Cerebellar nuclear complex (tissue), 1 donor: Measurements from ENCODE around the gene SCML1.
"Not testable (repeated sequence)": the region's sequence is repeated elsewhere in the genome, so short reads cannot be mapped to it uniquely, and the experiment has no call there.

Experiments used
- DNase-seq, 2 experiments: peaks; one replicate each; lab custom pipeline; 2025; lab: John Stamatoyannopoulos, UW

The SCML1 gene

GRCh38 chrX:17738737-17739535 is 1.6 kb downstream of the SCML1 start:
- no peak for DNase-seq

DNA sequence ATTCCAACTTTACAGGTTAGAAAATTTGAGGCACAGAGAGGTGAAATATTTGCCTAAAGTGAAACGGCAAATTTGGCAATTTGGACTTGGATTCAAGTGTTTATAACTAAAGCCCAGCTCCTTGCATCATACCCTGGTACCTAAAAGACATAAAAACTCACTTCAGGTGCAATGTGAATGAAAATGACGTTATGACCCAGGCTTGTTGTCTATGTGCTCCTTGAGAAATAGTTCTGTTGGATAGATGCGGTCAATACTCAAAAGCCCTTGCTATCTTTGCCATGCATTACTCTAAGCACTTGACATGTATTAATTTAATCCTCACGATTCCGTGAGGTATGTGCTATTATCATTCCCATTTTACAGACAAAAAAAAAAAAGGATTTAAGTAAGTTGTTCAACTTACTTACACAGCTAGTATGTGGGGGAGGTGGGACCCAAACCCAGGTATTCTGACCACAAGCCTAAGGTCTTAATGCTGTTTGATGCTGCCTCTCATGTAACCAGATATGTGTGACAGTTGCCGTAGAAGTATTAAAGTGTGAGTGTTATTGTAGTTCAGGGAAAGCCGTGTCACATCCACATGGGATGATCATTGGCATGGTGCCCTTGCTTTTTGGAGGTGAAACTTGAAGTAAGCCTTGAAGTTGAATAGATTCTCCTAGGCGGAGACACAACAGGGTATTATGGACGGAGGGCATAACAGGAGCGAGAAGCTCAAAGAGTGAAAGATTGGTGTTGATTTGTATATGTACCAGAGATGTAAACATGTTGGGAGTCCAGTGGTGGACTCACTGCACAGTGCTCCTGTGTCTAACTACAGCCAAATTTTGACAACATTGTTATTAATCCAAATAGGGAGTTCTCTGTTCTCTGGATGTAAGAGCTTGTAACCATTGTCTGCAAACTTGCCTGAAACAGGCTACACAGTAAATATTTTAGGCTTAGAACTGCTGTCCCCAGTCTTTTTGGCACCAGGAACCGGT is 3.1 kb downstream of the SCML1 start:
- DNase-seq, result no peak

DNA sequence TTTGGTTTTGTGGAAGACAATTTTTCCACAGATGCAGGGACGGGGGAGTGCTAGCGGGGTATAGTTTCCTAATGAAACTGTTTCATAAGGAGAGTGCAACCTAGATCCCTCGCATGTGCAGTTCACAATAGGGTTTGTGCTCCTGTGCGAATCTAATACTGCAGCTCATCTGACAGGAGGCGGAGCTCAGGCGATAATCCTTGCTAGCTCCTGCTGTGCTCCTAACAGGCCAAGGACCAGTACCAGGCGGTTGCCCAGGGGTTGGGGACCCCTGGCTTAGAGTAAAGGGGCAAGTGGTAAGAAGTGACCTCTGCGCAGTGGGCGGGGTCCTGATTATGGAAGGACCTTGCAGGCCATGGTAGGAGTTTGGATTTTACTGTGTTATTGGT is 3.8 kb downstream of the SCML1 start:
- DNase-seq, result no peak

GRCh38 chrX:17743913-17744312 is 6.6 kb downstream of the SCML1 start:
- no peak for DNase-seq

DNA sequence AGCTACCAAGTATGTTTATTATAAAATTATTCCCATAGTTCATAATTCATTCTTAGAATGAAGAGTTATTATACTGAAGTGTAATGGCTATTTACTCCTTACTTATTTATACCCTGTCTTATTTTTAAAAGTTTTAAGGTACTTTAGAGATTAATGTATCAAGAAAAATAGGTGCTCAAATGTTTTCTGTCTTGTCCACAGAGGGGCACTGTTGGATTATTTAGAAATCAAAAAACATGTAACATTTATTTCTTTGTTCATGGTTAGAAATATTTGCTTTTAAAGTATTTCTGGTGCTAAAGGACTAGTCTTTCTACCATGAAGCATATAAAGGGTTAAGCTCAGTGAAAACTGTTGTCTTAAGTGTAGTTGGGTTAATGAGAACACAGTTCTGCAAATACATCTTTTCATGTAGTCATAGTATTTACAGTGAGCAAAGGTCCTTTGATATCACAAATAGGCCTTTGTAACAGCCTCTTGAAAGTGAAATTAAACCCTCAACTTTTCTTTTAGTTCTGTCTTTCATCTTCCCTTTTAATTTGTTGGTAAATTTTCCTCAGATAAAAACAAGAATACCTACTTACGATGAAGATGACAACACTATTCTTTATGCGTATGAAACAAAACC is 7.7 kb downstream of the SCML1 start:
- no peak for DNase-seq

DNA sequence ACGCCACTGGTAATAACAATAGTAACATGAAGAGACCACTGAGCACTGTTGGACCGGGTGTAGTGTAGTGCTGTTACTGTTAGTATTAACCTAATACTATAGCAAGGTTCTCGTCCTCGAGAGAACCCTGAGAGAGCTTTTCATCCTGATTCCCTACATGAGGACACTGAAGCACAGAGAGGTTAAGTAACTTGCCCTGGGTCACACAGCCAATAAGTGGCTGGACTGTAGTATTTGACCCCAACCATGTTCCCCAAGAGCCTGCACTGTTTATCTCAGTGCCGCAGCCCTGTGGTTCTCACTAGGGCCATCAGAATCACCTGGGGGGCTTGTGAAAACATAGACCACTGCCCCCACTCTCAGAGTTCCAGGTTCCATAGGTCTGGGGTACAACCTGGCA is 10.4 kb downstream of the SCML1 start:
- no peak for DNase-seq

DNA sequence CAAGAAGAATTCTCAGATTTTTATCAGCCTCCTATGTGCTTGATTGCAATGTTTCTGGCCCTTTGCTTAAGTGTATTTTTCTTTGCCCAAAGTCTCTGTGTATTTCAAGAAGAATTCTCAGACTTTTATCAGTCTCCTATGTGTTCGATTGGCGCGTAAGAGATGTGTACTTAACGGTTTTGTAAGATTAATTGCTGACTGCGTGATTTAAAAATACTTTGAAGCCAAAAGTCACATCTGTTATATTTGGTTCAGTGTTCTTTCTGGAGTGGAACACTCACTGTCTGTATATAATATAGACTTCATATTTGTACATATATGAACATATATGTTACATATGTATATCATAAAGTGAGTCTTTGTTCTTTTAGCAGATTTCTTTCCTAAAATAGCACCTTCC is 11.4 kb downstream of the SCML1 start:
- no peak for DNase-seq

- DNase-seq, result no peak
Measured at GRCh38 chrX:17750436-17750835, 13.1 kb downstream of the SCML1 start.

- DNase-seq, result no peak
Measured at GRCh38 chrX:17758382-17758781, 21.1 kb downstream of the SCML1 start.

- DNase-seq, result no peak
Measured at GRCh38 chrX:17759990-17760389, 22.7 kb downstream of the SCML1 start.

DNA sequence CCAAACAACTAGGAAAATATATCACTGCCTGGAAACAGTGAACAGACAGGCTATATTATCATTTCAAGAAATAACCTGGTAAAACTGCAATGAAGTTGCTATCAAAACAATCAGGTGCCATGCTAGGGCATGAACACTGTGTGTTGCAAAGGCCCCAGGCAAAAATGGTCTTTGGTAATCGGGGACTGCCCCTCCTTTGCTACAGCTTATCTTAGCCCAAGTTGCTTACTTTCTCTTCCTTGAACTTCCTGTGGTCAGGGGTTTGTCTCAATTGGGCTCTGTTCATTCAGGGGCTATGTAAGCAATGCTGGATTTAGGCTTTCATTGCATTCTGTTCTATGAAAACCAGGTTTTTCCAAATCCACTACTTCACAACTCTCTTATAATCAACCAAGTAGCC is 30.4 kb downstream of the SCML1 start:
- no peak for DNase-seq

DNA sequence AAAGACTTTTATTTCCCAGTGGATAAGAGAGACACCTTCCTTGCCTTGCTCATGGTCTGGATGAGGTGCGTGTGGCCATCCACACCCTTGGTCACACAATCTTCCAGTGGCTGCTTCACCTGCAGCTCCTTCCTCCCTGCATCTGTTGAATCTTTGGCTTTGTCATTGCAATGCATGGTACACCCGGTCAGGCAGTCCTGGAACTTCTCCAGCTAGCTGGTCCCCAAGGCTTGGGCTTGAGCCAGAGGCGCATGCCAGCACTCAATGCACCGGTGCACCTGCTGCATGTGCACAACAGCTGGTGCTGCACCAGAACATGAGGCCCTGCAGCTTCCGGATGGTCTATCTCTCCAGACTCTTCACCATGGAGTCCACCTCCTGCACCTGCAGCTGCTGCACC is 31.7 kb downstream of the SCML1 start:
- no peak for DNase-seq

- DNase-seq, result no peak
Measured at GRCh38 chrX:17769701-17770269, 32.5 kb downstream of the SCML1 start.

DNA sequence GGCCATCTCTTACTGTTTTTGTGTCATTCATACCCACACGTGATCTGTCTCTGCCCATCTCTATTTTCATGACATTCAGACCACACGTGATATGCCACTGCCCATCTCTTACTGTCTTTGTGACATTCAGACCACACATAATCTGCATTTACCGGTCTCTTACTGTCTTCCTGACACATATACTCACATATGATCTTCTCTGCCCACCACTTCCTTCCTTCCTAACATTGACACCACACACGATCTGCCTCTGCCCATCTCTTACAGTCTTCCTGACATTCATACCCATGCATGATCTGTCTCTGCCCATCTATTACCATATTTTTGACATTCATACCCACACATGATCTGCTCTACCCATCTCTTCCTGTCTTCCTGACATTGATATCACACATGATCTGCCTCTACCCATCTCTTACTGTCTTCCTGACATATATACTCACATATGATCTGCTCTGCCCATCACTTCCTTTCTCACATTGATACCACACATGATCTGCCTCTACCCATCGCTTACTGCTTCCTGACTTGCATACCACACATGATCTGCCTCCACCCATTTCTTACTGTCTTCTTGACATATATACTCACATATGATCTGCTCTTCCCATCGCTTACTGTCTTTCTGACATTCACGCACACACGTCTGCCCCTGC is 36.1 kb downstream of the SCML1 start:
- DNase-seq, result no peak

DNA sequence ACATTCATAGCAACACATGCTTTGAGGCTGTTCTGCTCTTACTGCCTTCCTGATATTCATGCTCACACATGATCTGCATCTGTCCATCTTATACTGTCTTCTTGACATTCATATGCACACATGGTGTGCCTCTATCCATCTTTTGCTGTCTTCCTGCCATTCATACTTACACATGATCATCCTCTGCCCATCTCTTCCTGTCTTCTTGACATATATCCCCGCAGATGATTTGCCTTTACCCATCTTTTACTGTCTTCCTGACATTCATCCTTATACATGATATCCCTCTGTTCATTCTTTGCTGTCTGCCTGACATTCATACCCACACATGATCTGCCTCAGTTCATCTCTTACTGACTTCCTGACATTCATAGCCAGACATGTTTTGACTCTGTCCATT is 36.8 kb downstream of the SCML1 start:
- DNase-seq, result no peak

GRCh38 chrX:17778997-17779396 is 41.7 kb downstream of the SCML1 start:
- DNase-seq, result no peak

DNA sequence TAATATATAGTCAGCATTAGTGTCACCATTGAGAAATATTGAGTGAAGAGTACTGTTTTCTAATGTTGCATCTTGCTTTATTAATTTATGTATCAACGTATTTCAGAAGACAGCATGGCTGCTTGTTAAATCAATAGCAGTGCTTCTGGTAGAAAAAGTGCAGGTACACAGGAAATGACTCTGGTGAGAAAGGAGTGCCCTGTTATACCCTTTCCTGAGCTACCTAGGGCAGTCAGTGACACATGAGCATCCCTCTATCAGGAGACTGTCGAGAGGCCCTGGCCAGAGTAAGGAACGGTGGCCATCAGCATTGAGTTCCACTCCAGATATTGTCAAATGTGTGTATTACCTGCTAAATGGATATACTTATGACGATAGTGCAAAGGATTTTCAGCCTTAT is 42.1 kb downstream of the SCML1 start:
- DNase-seq, result no peak

GRCh38 chrX:17786554-17787347 is 49.5 kb downstream of the SCML1 start:
- not testable (repeated sequence) for DNase-seq

- no peak for DNase-seq
Measured at GRCh38 chrX:17787557-17787956, 50.3 kb downstream of the SCML1 start.

DNA sequence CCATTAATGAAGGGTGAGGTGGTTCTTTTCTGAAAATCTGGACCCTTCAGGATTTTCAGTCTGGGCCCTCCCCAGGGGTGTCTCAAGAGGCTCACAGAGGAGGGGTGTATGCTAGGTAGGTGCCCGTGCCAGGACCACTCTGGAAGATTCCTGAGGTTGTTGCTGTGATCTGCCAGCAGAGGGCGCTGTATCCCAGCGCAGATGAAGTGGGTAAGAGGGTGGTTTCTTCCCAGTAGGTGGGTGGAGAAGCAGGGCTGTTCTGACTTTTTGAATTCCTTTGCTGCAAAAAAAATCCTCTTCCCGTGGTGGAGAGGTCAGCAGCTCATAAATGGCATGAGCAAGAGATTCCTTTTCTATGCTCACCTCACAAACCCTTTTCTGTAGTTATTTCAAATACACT is 51.1 kb downstream of the SCML1 start:
- DNase-seq, result no peak
